ENCODE results near the gene SLC25A21. TPM values are rescaled to one million over a fixed set of nuclear protein-coding genes. Genes with fewer than 3 reads are reported as not detected.
"Not testable (repeated sequence)": the region's sequence is repeated elsewhere in the genome, so short reads cannot be mapped to it uniquely, and the experiment has no call there.

The SLC25A21 gene
- total and polyA plus RNA-seq, 2 experiments from 2014 or later, result 10.6 to 12.1 TPM

- TF ChIP-seq, protein P1, sequence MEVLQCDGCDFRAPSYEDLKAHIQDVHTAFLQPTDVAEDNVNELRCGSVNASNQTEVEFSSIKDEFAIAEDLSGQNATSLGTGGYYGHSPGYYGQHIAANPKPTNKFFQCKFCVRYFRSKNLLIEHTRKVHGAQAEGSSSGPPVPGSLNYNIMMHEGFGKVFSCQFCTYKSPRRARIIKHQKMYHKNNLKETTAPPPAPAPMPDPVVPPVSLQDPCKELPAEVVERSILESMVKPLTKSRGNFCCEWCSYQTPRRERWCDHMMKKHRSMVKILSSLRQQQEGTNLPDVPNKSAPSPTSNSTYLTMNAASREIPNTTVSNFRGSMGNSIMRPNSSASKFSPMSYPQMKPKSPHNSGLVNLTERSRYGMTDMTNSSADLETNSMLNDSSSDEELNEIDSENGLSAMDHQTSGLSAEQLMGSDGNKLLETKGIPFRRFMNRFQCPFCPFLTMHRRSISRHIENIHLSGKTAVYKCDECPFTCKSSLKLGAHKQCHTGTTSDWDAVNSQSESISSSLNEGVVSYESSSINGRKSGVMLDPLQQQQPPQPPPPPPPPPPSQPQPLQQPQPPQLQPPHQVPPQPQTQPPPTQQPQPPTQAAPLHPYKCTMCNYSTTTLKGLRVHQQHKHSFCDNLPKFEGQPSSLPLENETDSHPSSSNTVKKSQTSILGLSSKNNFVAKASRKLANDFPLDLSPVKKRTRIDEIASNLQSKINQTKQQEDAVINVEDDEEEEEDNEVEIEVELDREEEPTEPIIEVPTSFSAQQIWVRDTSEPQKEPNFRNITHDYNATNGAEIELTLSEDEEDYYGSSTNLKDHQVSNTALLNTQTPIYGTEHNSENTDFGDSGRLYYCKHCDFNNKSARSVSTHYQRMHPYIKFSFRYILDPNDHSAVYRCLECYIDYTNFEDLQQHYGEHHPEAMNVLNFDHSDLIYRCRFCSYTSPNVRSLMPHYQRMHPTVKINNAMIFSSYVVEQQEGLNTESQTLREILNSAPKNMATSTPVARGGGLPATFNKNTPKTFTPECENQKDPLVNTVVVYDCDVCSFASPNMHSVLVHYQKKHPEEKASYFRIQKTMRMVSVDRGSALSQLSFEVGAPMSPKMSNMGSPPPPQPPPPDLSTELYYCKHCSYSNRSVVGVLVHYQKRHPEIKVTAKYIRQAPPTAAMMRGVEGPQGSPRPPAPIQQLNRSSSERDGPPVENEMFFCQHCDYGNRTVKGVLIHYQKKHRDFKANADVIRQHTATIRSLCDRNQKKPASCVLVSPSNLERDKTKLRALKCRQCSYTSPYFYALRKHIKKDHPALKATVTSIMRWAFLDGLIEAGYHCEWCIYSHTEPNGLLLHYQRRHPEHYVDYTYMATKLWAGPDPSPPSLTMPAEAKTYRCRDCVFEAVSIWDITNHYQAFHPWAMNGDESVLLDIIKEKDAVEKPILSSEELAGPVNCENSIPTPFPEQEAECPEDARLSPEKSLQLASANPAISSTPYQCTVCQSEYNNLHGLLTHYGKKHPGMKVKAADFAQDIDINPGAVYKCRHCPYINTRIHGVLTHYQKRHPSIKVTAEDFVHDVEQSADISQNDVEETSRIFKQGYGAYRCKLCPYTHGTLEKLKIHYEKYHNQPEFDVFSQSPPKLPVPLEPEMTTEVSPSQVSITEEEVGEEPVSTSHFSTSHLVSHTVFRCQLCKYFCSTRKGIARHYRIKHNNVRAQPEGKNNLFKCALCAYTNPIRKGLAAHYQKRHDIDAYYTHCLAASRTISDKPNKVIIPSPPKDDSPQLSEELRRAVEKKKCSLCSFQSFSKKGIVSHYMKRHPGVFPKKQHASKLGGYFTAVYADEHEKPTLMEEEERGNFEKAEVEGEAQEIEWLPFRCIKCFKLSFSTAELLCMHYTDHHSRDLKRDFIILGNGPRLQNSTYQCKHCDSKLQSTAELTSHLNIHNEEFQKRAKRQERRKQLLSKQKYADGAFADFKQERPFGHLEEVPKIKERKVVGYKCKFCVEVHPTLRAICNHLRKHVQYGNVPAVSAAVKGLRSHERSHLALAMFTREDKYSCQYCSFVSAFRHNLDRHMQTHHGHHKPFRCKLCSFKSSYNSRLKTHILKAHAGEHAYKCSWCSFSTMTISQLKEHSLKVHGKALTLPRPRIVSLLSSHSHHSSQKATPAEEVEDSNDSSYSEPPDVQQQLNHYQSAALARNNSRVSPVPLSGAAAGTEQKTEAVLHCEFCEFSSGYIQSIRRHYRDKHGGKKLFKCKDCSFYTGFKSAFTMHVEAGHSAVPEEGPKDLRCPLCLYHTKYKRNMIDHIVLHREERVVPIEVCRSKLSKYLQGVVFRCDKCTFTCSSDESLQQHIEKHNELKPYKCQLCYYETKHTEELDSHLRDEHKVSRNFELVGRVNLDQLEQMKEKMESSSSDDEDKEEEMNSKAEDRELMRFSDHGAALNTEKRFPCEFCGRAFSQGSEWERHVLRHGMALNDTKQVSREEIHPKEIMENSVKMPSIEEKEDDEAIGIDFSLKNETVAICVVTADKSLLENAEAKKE (CRISPR knock-in tag; IDR thresholded peaks at IDR 0.05), result no peak
- TF ChIP-seq CREB1 (CRISPR knock-in tag; IDR thresholded peaks at IDR 0.05; ENCODE audit: low read depth) (no peak), POLR2AphosphoS5 (IDR thresholded peaks at IDR 0.05; ENCODE audit: low read depth) (no peak), ZNF114 (CRISPR knock-in tag; IDR thresholded peaks at IDR 0.05) (no peak), JUNB (IDR thresholded peaks at IDR 0.05; ENCODE audit: unreplicated experiment) (no peak), EZH2 (IDR thresholded peaks at IDR 0.05; ENCODE audit: low read depth, unreplicated experiment) (no peak), NANOG (IDR thresholded peaks at IDR 0.05; ENCODE audit: borderline replicate concordance) (no peak), ZNF331 (CRISPR knock-in tag; IDR thresholded peaks at IDR 0.05; ENCODE audit: low read depth) (no peak), EZH2phosphoT487 (IDR thresholded peaks at IDR 0.05; ENCODE audit: unreplicated experiment) (no peak), CTCF (conservative IDR thresholded peaks at IDR 0.05; ENCODE audit: low read depth in 2 of 2) (no peak)
- TF ChIP-seq, protein P2, sequence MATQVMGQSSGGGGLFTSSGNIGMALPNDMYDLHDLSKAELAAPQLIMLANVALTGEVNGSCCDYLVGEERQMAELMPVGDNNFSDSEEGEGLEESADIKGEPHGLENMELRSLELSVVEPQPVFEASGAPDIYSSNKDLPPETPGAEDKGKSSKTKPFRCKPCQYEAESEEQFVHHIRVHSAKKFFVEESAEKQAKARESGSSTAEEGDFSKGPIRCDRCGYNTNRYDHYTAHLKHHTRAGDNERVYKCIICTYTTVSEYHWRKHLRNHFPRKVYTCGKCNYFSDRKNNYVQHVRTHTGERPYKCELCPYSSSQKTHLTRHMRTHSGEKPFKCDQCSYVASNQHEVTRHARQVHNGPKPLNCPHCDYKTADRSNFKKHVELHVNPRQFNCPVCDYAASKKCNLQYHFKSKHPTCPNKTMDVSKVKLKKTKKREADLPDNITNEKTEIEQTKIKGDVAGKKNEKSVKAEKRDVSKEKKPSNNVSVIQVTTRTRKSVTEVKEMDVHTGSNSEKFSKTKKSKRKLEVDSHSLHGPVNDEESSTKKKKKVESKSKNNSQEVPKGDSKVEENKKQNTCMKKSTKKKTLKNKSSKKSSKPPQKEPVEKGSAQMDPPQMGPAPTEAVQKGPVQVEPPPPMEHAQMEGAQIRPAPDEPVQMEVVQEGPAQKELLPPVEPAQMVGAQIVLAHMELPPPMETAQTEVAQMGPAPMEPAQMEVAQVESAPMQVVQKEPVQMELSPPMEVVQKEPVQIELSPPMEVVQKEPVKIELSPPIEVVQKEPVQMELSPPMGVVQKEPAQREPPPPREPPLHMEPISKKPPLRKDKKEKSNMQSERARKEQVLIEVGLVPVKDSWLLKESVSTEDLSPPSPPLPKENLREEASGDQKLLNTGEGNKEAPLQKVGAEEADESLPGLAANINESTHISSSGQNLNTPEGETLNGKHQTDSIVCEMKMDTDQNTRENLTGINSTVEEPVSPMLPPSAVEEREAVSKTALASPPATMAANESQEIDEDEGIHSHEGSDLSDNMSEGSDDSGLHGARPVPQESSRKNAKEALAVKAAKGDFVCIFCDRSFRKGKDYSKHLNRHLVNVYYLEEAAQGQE (IDR thresholded peaks at IDR 0.05; ENCODE audit: unreplicated experiment), result no peak
- H3F3A ChIP-seq (replicated peaks; ENCODE audit: low read depth), result no peaks in the 10 kb centered on the region
- H3K9me2 ChIP-seq (ENCODE audit: insufficient read depth), result no peaks in the 10 kb centered on the region
- H3K36me3 ChIP-seq (ENCODE audit: insufficient read depth), result peaks cover 6% of the 10 kb centered on the region
- Mint-ChIP-seq H3K4me1 (no peaks in the 10 kb centered on the region), H3K9me3 (peaks cover 29% of the 10 kb centered on the region), H3K27ac (no peak overlapping the region), H3K36me3 (ENCODE audit: low read depth) (peaks cover 47% of the 10 kb centered on the region), H3K27me3 (ENCODE audit: insufficient read depth, low read depth, poor library complexity) (peaks cover 3% of the 10 kb centered on the region), H3K4me3 (no peak overlapping the region)
- H3K4me2 ChIP-seq, result no peak overlapping the region
- H3K4me1 ChIP-seq (ENCODE audit: insufficient read depth), result no peaks in the 10 kb centered on the region
- ATAC-seq, result no peak
- H3K4me3 ChIP-seq, result no peak overlapping the region
- no peaks in the 10 kb centered on the region for H4K20me1 ChIP-seq (replicated peaks; ENCODE audit: insufficient read depth)
- no peak for DNase-seq (ENCODE audit: low spot score)
- peaks cover 35% of the 10 kb centered on the region for H3K79me2 ChIP-seq (replicated peaks; ENCODE audit: insufficient read depth)
- H3K27ac ChIP-seq (ENCODE audit: low read depth), result no peak overlapping the region
- H2AFZ ChIP-seq, result no peak overlapping the region
- H3K27me3 ChIP-seq (ENCODE audit: insufficient read depth), result no peaks in the 10 kb centered on the region
Measured at GRCh38 chr14:37210448-37210847, 38.0 kb upstream of the SLC25A21 start.

GRCh38 chr14:37209617-37210016 is 37.2 kb upstream of the SLC25A21 start:
- peaks cover 50% of the 10 kb centered on the region for H3K36me3 Mint-ChIP-seq (ENCODE audit: low read depth)
- ATAC-seq; H3K4me1 Mint-ChIP-seq; H3K4me3 ChIP-seq; H3K27ac ChIP-seq (ENCODE audit: low read depth); H4K20me1 ChIP-seq (replicated peaks; ENCODE audit: insufficient read depth); H3K4me3 Mint-ChIP-seq; H3K4me2 ChIP-seq; H3K9me2 ChIP-seq (ENCODE audit: insufficient read depth); H3K27ac Mint-ChIP-seq; H3K27me3 Mint-ChIP-seq (ENCODE audit: insufficient read depth, low read depth, poor library complexity); DNase-seq (ENCODE audit: low spot score); H2AFZ ChIP-seq; H3K36me3 ChIP-seq (ENCODE audit: insufficient read depth); H3K27me3 ChIP-seq (ENCODE audit: insufficient read depth); H3K4me1 ChIP-seq (ENCODE audit: insufficient read depth); H3F3A ChIP-seq (replicated peaks; ENCODE audit: low read depth): not testable (repeated sequence)
- peaks cover 42% of the 10 kb centered on the region for H3K79me2 ChIP-seq (replicated peaks; ENCODE audit: insufficient read depth)
- peaks cover 38% of the 10 kb centered on the region for H3K9me3 Mint-ChIP-seq

Data from GM23338 (cell line).